GM19372 (cell line): Measurements from ENCODE around the gene ZNF766.
"Not testable (repeated sequence)": the region's sequence is repeated elsewhere in the genome, so short reads cannot be mapped to it uniquely, and the experiment has no call there.

ENCODE experiments used
- ATAC-seq: cut with Tn5 transposase; IDR thresholded peaks from one replicate; pipeline ENCODE4 v1.9.1; 2021; ENCODE audit warnings: mild to moderate bottlenecking, low read depth, moderate library complexity; ENCODE audit not compliant: unreplicated experiment

Gene ZNF766

DNA sequence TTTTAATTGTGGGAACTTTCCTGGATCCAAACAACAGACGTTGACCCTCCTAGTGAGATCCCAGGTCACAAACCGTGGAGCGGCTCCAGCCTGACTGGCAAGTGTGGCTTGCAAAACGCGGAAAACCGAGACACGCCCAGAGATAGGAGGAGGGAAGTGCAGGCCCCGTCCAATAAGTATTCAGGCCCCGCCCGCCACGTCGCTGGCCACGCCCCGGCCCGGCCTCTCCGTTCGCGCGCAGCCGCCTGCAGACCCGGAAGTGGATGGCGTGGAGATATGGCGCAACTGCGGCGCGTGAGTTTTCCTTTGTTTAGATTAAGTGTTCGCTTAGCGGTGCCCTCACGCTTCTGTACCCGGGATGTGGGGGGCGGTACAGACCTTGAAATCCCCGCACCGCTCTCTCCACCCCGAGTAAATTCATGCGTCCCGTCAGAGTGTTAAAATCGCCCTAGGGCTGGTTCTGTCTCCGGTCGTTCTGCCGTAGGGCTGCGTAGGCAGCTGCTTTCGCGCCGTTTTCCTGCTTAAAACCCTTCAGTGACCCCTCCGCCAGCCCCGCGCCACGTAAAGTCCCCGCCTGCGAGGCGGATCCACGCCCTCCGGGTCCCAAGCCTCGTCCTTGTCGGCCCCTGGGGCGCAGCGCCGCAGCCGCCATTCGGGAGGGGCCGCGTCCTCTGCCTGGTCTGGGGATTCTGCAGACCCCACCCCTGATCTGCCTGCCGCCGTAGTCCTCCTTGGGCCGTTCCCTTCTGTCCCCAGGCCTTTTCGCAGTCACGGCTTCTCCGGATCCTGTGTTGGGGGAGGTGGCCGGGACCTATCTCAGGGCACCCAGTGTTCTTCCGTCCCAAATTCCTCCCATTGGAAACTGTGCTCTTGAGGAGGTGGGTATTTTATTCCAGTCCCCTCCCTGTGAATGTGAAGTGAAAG, at the start of gene ZNF766:
ZNF766 (plus strand) TSS at position 250 of the 924 bp plus-strand sequence; CDS start at position 277, 27 bp downstream.
- ATAC-seq: peak; percentile 96

DNA sequence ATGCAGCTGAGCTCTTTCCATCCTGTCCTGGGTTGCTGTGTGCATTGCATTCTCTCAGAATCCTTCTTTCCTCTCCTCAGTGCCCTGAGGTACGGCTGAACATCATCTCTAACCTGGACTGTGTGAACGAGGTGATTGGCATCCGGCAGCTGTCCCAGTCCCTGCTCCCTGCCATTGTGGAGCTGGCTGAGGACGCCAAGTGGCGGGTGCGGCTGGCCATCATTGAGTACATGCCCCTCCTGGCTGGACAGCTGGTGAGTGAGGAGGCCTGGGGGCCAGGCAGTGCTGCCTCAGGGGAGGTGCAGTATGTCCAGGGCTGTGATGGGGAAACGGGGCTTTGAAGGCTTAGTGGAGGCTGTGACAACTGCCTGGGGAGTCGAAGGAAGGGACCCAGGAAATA, 49.8 kb upstream of the ZNF766 start:
- ATAC-seq: no peak

DNA sequence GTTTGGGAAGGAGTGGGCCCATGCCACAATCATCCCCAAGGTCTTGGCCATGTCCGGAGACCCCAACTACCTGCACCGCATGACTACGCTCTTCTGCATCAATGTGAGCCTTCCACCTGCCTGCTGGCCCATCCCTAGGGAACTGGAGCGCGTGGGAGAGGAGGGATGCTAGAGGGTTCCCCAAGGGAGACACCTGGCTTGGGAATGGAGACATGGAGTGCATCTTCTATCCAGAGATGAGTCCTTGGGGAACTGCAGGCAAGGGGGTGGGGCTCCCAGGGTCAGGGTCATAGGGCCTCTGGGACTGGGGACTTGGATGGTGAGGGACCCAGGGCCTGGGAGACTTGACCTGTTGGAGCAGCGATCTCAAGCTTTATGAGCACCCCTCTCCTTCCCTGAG, 48.4 kb upstream of the ZNF766 start:
- ATAC-seq: no peak

DNA sequence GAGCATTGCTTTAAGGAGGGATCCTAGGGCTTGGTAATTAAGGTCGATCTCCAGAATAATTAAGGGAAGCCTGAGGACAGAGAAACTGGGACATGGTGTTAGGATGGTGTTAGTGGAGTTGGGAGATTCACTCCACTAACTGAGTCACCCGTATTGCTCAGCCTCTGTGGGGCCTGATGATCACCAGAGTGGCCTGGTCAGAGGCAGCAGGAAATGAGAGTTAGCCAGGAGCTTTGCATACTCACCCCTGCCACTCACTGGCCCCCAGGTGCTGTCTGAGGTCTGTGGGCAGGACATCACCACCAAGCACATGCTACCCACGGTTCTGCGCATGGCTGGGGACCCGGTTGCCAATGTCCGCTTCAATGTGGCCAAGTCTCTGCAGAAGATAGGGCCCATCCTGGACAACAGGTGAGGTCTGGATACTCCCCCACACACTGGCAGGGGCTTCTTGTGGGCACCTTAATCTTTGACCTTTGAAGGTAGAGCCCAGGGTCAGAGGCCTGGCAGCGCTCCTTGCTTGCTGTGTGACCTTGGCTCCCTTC, 47.5 kb upstream of the ZNF766 start:
- ATAC-seq: no peak

DNA sequence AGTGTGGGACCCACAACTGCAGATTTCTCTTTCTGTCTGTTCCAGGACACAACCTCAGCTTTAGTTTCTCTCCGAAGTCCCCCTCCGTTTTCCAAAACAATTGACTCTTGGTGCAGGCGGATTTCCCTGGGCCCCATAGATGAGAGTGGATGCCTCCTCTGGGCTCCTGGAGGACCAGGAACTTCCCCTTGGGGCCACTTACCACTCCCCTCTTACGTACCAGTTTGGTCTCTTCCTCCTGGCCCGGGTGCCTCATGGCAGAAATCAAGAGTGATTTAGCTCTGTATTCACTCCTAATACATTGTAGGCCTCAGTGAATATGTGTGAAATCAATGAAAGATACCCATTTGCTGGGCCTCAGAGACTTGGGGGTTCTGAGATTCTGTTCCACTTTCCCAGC, 45.2 kb upstream of the ZNF766 start:
- ATAC-seq: no peak

DNA sequence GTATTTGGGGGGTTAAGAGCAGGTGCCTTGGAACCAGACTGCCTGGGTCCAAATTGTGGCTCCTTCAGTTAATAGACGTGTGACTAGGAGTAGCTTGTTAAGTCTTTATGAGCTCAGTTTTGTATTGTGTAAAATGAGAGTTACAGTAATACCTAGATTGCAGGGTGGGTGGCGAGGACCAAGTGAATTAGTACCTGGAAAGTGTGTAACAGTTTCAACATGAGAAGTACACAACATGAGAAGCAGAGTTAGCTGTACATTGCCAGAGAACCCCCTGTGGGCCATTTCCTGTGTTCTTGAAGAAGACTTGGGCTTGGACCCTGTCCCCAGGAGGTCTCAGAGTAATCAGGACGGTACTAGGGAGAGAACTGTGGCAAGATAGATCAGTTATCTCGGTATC, 42.7 kb upstream of the ZNF766 start:
- no peak for ATAC-seq

DNA sequence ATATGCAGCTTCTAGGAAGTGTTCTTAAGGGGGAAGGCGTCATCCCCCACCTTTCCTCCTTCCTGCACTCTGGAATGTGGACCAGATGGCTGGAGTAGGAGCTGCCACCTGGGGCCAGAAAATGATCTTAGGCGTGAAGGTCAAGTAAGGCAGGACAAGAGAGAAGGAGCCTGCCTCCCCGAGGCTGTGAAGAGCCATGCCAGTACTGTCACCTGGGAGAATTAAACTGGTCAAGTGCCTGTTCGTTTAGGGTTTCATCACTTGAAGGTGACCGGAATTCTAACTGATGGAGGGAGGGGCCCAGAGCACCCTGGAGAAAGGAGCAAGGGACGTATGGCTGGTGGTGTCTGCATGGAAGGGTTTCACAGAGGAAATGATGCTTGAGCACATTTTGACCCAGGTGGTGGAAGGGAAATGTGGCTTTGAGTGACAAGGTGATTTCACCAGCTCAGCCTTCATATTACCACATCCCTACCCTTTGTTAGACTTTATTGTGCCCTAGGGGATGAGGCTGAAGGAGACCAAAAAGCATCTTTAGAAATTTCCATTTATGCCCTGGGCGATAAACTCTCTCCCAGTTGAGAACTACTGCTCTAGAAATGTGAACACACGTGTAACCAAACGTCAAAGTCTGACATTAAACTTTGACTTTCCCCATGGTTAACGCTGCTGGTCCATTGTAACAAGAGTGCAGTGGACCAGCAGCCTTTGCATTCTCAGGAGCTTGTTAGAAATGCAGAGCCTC, 42.0 kb upstream of the ZNF766 start:
- ATAC-seq: no peak

DNA sequence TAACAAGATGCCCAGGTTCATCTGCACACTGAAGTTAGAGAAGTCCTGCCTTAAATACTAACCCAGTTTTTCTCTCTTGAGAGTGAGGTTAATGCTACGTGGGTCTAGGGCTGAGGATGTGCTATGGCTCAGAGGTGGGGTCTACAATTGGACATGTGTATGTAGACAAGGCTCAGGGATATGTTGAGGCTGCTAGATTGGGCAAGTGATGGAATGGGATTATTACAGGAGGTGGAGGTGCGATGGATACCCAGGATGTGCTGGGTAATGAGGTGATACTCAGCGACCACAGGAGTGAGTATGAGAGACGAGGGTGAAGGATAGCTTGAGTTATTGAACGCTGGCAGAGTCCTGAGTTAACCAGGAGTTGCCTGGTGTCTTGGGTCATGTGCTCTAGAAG, 41.4 kb upstream of the ZNF766 start:
- ATAC-seq: no peak

DNA sequence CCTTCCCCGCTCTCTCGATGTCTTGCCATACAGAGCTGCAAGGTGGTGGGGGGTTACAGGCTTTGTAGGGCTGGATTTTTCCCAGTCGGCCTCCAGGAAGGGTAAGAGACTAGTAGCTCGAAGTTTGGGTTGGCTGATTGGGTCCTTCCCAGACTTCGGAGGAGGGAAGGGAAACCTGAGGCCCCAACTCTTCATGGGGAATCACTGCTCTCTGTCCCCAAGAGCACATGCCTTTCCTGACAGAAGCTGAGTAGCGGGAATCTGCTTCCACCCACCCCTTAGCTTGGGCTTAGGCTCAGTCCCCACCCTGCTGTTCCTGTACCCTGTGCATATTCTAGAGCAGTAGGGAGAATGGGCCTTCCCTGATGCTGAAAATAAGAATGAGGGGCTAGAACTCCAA, 39.9 kb upstream of the ZNF766 start:
- ATAC-seq: no peak

DNA sequence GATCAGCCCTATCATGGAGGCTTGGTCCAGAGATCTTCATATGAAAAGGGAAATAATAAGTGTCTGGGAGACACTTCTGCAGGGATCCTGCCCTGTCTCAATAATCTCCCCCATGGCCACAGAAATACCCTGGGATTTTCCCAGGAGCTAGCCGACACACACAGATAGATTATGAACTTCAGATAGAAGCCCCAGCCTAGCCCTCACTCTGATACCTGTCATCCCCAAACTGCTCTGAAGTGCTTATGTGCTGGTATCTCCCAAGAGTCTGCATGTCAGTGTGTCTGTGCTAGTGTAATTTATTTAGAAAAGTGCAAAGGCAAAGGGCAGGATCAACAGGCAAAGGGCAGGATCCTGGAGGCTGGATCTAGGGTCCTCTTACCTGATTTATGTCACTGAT, 38.7 kb upstream of the ZNF766 start:
- no peak for ATAC-seq

DNA sequence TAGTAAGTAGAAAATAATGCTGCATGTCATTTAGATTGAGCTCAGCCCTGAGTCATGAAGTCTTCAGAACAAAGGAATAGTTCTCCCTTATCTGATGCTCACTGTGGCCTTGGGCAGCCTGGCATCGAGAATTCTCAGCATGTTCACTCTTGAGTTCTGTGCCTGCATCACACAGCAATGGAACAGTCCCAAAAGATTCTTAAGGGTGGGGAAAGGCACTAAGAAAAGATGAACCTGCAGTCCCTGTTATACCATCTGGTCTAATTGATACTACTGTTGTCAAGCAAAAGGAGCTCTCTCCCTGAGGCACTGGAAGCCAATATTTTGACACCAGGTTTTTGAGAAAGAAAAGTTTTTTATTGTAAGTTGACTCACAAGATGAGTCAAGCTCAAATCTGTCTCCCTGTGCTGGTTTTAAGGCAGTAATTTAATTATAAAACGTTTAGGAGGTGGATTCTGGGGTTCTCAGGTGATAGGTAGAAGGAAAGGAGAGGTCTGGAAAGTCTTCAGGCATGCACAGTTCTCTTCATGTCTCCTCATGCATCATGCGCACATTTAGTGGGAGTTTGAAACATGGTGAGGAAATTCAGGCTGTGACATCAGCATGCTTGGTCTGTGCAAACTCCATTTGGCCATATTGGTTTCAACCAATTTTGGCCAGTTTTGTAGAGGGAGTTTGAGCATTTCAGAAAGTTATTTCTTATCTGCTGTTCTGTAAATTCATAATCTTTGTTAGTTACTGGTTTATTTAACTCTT, 38.1 kb upstream of the ZNF766 start:
- no peak for ATAC-seq

DNA sequence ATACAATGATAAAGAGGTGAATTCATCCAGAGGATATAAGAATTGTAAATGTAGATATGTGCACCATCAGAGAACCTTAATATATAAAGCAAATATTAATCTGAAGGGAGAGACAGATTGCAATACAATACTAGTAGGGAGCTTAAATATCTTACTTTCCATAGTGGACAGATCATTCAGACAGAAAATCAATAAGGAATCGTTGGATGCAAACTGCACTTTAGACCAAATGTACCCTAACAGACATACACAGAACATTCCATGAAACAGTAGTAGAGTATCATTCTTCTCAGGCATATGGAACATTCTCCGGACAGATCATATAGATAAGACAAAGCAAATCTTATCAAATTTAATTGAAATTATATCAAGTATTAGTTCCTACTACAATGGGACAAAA, 35.0 kb upstream of the ZNF766 start:
- ATAC-seq: no peak

DNA sequence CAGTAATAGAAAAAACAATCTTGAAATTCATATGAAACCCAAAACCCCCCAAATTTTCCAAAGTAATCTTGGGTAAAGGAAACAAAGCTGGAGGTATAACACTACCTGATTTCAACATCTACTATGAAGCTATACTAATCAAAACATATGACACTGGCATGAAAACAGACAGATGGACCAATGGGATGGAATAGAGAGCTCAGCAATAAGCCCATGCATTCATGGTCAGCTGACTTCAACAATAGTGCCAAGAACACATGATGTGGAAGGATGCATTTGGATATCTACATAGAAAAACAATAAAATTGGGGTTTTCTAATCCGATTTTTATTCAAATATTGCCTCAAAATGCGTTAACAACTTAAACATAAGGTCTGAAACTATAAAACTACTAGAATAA, 32.2 kb upstream of the ZNF766 start:
- no peak for ATAC-seq

DNA sequence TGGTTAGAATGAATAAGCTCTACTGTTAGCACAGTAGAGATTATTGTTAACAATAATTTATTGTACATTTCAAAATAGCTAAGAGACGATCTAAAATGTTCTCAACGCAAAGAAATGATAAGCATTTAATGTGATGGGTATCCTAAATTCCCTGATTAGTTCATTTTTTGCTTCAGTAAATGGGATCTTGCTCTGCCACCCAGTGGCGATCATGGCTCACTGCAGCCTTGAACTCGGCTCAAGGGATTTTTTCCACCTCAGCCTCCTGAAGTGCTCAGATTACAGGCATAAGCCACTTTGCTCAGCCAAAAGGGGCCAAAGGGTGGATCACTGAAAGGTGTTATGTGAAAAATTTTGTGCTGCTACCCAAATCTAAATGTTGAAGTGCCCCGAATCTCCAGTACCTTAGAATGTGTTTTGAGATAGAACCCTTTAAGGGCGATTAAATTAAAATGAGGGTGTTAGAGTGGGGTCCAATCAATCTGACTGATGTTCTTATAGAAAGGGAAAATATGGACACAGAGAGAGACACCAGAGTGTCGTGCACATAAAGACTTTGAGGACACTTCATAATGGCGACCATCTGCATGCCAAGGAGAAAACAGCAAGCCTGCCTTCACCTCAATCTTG, 31.5 kb upstream of the ZNF766 start:
- no peak for ATAC-seq

DNA sequence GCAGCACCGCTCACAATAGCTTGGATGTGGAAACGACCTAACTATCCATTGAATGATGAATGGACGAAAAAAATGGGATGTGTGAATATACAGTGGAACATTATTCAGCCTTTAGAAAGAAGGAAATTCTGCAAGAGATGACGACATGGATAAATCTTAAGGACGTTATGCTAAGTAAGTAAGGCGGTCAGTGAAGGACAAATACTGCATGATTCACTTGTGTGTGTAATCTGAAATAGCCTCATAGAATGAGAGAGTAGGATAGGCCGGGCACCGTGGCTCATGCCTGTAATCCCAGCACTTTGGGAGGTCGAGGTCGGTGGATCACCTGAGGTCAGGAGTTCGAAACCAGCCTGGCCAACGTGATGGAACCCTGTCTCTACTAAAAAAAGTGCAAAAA, 25.4 kb upstream of the ZNF766 start:
- no peak for ATAC-seq

DNA sequence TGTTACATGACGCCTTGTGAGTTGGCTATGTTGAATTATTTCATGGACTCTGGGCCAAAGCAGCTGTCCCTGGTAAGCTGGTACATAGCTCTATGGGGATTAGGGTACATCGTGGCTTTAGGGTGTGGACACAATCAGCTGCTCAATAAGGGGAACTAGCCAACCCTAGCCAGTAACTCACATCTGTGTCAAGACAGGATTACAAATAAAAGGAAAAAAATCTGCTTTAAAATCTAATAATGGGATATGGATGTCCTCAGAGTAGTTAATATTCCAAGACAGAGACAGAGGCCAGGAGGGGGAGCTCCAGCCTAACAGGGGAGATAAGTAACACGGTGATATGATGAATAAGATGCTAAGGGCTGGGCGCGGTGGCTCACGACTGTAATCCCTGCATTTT, 21.1 kb upstream of the ZNF766 start:
- no peak for ATAC-seq

DNA sequence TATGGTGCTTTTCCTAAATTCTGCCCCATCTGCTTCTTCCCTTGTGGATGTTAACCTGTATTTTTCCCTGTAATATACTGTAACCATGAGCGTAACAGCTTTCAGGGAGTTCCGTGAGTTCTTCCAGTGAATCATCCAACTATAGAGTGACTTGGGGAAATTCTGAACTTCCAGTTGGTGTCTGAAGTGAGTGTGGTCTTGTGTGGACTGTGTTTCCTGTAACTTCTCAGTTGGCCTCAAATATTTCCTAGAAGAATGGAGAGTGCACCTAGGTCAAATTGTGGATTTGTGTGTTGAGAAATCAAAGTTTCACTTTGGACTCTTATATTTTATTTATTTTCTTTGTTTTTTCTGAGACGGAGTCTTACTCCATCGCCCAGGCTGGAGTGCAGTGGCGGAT, 11.0 kb upstream of the ZNF766 start:
- no peak for ATAC-seq

DNA sequence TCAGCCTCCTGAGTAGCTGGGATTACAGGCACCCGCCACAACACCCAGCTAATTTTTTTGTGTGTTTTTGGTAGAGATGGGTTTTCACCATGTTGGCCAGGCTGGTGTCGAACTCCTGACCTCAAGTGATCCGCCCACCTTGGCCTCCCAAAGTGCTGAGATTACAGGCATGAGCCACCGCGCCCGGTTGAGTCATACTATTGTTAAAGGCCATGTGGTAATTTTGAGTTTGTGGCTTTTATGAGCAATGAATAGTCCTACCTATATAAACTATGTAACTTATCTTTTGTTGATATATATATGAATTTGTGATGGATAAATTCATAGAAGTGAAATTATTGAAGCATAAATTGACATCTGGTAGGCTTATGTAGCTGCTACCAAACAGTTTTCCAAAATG, 3.8 kb upstream of the ZNF766 start:
- ATAC-seq: not testable (repeated sequence)

DNA sequence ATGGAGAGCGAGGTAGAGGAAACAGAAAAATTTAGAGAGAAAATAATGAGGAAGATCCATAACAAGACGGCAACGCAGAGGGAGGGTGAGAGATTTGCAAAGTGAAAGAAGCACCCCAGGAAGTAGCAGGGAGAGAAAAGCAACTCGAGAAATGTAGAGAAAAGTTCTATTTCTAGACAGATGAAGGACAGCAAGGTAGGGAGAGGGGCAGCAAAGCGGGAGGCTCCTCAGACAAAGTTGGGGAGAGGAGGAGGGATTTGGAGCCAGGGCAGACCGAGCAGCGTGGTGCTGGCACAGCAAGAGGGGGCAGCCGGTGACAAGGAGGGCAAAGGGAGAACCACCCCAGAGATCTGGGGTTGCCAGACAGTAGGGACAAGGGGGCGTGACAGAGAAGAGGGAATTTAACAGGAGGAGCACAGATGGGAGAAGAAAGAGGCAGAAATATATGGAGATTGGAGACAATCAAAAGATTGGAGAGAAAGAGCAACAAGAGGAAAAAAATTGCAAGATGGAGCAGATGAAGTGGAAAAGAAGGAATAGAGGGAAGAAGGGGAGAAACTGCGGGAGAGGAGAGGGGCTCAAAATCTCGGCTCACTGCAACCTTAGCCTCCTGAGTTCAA, 989 bp downstream of the ZNF766 start:
- peak; percentile 6 for ATAC-seq

DNA sequence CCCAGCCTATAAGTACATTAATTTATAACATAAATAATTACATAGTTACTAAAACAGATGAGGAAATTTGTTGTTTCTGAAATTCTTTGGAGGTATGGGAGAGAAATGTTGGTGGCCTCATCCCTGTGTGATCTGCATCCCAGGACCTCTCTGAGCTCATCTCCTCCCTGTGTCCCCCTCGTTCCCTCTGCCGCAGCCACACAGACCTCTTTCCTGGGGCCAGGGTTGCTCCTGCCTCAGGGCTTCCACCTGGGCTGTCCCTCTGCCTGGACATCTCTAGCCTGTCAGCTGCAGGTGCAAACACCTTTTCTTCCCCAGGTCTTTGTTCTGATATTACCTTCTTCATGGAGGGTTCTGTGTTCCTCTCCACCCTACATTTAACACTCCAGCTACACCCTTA, 3.9 kb downstream of the ZNF766 start:
- no peak for ATAC-seq
